Parathyroid adenoma (tissue), 2 donors: ENCODE results near the gene EXOC6.

Experiments used
- H2AFZ ChIP-seq: fragments of 300-600 bp; sonication (generic); one replicate; pipeline ENCODE4 v1.7.0; 2017; ENCODE audit warnings: antibody characterized with exemption, mild to moderate bottlenecking
- H3K27ac ChIP-seq: fragments of 300-600 bp; sonication (generic); one replicate; pipeline ENCODE4 v1.7.0; 2017
- H3K27me3 ChIP-seq: fragments of 300-600 bp; sonication (generic); one replicate; pipeline ENCODE4 v1.7.0; 2017; ENCODE audit warnings: low read length; ENCODE audit not compliant: control insufficient read depth, insufficient read depth
- H3K36me3 ChIP-seq: fragments of 300-600 bp; sonication (generic); one replicate; pipeline ENCODE4 v1.7.0; 2017; ENCODE audit warnings: low read length; ENCODE audit not compliant: control insufficient read depth, insufficient read depth
- H3K4me1 ChIP-seq: fragments of 300-600 bp; sonication (generic); one replicate; pipeline ENCODE4 v1.7.0; 2017; ENCODE audit warnings: control low read depth
- H3K4me2 ChIP-seq: fragments of 300-600 bp; sonication (generic); one replicate; pipeline ENCODE4 v1.7.0; 2017; ENCODE audit warnings: low read length
- H3K4me3 ChIP-seq: fragments of 300-600 bp; sonication (generic); one replicate; pipeline ENCODE4 v1.7.0; 2017; ENCODE audit warnings: low read depth, low read length
- H3K79me2 ChIP-seq: fragments of 300-600 bp; sonication (generic); one replicate; pipeline ENCODE4 v1.7.0; 2017; ENCODE audit warnings: control low read depth
- H3K9ac ChIP-seq: fragments of 300-600 bp; sonication (generic); one replicate; pipeline ENCODE4 v1.7.0; 2017; ENCODE audit warnings: mild to moderate bottlenecking
- H3K9me3 ChIP-seq: fragments of 300-600 bp; sonication (generic); one replicate; pipeline ENCODE4 v1.7.0; 2017; ENCODE audit warnings: low read length; ENCODE audit not compliant: control insufficient read depth
- CTCF ChIP-seq: fragments of 300-600 bp; sonication (generic); IDR thresholded peaks from one replicate; pipeline ENCODE4 v1.7.0; 2017; ENCODE audit warnings: antibody characterized with exemption, mild to moderate bottlenecking
- donor health status: primary hyperparathyroidism.

EXOC6 gene

GRCh38 chr10:92851003-92851402, 2.7 kb downstream of the EXOC6 start:
- Histone ChIP-seq H3K4me1 (no peaks in the 10 kb centered on the region), H3K36me3 (no peaks in the 10 kb centered on the region), H3K9ac (no peak overlapping the region), H2AFZ (no peak overlapping the region), H3K9me3 (no peaks in the 10 kb centered on the region), H3K27ac (no peak overlapping the region), H3K27me3 (no peaks in the 10 kb centered on the region), H3K4me2 (no peak overlapping the region), H3K4me3 (no peak overlapping the region), H3K79me2 (no peaks in the 10 kb centered on the region)
- no peak for TF ChIP-seq CTCF

DNA sequence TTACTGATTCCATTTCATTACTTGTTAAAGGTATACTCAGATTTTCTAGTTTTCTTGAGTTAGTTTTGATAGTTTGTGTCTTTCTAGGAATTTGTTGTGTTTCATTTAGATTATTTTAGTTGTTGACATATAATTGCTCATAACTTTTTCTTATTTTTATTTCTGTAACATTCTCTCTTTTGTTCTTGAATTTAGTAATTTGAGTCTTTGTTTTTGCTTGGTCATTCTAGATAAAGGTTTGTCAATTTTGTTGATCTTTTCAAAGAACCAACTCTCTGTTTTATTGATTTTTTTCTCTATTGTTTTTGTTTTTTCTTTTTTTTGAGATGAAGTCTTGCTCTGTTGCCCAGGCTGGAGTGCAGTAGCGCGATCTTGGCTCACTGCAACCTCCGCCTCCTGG, 7.2 kb downstream of the EXOC6 start:
- peaks cover 10% of the 10 kb centered on the region for H3K79me2 ChIP-seq
- H3K4me2 ChIP-seq, result no peak overlapping the region
- no peaks in the 10 kb centered on the region for H3K4me1 ChIP-seq
- TF ChIP-seq CTCF, result no peak
- H3K27ac ChIP-seq, result no peak overlapping the region
- H3K4me3 ChIP-seq, result no peak overlapping the region
- H3K36me3 ChIP-seq, result no peaks in the 10 kb centered on the region
- no peak overlapping the region for H3K9ac ChIP-seq
- H3K27me3 ChIP-seq, result no peaks in the 10 kb centered on the region
- H3K9me3 ChIP-seq, result no peaks in the 10 kb centered on the region
- no peak overlapping the region for H2AFZ ChIP-seq

DNA sequence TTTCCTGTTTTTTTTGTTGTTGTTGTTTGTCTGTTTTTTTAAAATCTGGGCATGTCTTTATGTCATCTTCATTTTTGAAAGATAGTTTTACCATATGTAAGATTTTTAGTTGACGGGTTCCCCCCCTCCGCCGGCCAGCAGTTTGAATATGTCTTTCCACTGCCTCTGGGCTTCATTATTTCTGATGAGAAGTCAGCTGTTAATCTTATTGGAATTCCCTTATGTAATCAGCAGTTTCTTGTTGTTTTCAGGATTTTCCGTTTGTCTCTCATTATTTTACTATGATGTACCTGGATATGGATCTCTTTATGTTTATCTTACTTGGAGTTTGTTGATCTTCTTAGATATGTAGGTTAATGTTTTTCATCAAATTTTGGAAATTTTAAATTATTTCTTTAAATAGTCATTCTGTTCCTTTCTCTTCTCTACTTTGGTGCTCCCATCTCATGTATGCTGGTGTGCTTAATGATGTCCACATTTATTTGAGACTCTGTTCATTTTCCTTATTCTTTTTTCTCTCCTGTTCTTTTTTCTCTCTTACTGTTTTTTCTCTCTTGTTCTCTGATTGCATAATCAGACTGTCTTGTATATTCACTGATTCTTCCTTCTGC, 9.7 kb downstream of the EXOC6 start:
- no peaks in the 10 kb centered on the region for H3K9me3 ChIP-seq
- no peak overlapping the region for H3K4me2 ChIP-seq
- TF ChIP-seq CTCF, result no peak
- H3K79me2 ChIP-seq, result peaks cover 19% of the 10 kb centered on the region
- no peaks in the 10 kb centered on the region for H3K4me1 ChIP-seq
- H3K27me3 ChIP-seq, result no peaks in the 10 kb centered on the region
- no peak overlapping the region for H2AFZ ChIP-seq
- no peaks in the 10 kb centered on the region for H3K36me3 ChIP-seq
- H3K4me3 ChIP-seq, result no peak overlapping the region
- H3K9ac ChIP-seq, result no peak overlapping the region
- H3K27ac ChIP-seq, result no peak overlapping the region

DNA sequence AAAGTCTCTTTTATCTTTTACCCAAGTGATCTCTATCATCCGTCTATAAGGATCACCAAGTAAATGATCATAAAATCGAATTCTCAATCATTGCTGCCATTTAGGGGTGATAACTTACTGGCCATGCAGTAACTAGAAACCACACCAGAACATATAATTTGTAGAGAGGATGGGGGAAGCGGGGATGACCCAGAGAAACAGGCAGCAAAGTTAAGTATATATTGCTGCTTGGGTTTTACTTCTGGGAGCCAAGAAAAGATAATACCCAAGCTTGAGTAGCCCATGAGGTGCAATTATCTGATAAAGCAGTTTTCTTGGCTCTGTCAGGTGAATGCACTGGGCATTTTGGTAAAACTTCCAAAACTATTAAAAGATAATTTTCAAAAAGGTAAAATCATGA, 18.9 kb downstream of the EXOC6 start:
- Histone ChIP-seq H3K27ac (no peak overlapping the region), H3K4me2 (no peak overlapping the region), H3K79me2 (peaks cover 2% of the 10 kb centered on the region), H3K27me3 (no peaks in the 10 kb centered on the region), H3K4me3 (no peak overlapping the region), H3K36me3 (no peaks in the 10 kb centered on the region), H2AFZ (no peak overlapping the region), H3K9ac (no peak overlapping the region), H3K9me3 (no peaks in the 10 kb centered on the region), H3K4me1 (no peaks in the 10 kb centered on the region)
- TF ChIP-seq CTCF, result no peak

- Histone ChIP-seq H3K79me2 (no peaks in the 10 kb centered on the region), H3K9ac (no peak overlapping the region), H2AFZ (no peak overlapping the region), H3K4me3 (no peak overlapping the region), H3K4me1 (no peaks in the 10 kb centered on the region), H3K36me3 (no peaks in the 10 kb centered on the region), H3K27me3 (no peaks in the 10 kb centered on the region), H3K27ac (no peak overlapping the region), H3K4me2 (no peak overlapping the region), H3K9me3 (no peaks in the 10 kb centered on the region)
- no peak for TF ChIP-seq CTCF
Observed at GRCh38 chr10:92868036-92868435, 19.7 kb downstream of the EXOC6 start.
